PC-3 (cell line): ENCODE results near the gene ARHGEF37.

ENCODE experiments used
- EZH2 ChIP-seq: fragments of 300-600 bp; sonication (generic); IDR thresholded peaks from one replicate; pipeline ENCODE4 v1.6.1; 2017; ENCODE audit warnings: antibody characterized with exemption, mild to moderate bottlenecking, low read length; ENCODE audit not compliant: unreplicated experiment
- EZH2phosphoT487 ChIP-seq: fragments of 300-600 bp; sonication (generic); IDR thresholded peaks from 2 replicates; pipeline ENCODE4 v1.6.1; 2018; ENCODE audit warnings: mild to moderate bottlenecking, antibody characterized with exemption, low read length, borderline replicate concordance
- TF ChIP-seq, protein P1 (sequence below): fragments of 300-600 bp; sonication (generic); conservative IDR thresholded peaks from 2 replicates; pipeline ENCODE4 v1.5.1; 2017; ENCODE audit warnings: antibody characterized with exemption, low read depth, mild to moderate bottlenecking, low read length

DNA sequence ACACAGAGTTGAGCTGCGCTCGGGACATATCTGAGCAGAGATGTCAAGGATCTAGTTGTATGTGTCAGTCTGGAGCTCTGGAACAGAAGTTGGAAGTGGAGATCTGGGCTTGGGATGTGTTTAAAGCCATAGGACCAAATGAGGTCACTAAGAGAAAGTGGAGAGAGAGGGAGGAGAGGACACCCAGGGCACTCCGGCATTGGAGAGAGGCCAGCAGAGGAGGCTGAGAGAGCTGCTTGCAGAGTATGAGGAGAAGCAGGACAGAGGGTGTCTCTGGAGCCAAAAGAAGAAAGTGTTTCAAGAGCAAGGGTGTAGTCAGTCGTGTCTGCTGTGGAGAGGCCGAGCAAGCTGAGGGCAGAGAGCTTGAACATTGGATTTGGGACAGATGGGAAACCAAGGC, 34.7 kb downstream of the ARHGEF37 start:
- TF ChIP-seq EZH2phosphoT487 (no peak), EZH2 (no peak)
- TF ChIP-seq, protein P1, sequence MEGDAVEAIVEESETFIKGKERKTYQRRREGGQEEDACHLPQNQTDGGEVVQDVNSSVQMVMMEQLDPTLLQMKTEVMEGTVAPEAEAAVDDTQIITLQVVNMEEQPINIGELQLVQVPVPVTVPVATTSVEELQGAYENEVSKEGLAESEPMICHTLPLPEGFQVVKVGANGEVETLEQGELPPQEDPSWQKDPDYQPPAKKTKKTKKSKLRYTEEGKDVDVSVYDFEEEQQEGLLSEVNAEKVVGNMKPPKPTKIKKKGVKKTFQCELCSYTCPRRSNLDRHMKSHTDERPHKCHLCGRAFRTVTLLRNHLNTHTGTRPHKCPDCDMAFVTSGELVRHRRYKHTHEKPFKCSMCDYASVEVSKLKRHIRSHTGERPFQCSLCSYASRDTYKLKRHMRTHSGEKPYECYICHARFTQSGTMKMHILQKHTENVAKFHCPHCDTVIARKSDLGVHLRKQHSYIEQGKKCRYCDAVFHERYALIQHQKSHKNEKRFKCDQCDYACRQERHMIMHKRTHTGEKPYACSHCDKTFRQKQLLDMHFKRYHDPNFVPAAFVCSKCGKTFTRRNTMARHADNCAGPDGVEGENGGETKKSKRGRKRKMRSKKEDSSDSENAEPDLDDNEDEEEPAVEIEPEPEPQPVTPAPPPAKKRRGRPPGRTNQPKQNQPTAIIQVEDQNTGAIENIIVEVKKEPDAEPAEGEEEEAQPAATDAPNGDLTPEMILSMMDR: no peak
